ENCODE results near the gene CDH4. TPM values are rescaled to one million over a fixed set of nuclear protein-coding genes. Genes with fewer than 3 reads are reported as not detected.

CDH4 gene
- total RNA-seq, 1 experiment from 2014 or later = 0.13 TPM

- Histone ChIP-seq H3K27me3 (replicated peaks) (0 out of 2 replicates have a peak, but pooled peaks cover 9% of the 10 kb centered on the region), H3K36me3 (no peaks in the 10 kb centered on the region), H3K9me3 (replicated peaks) (no peaks in the 10 kb centered on the region; the same call in 1 of the 2 replicates), H3K27ac (no peak overlapping the region), H3K4me3 (no peak overlapping the region), H3K4me1 (replicated peaks) (no peaks in the 10 kb centered on the region)
- DNase-seq (ENCODE audit: low read depth in 1 of 2, low spot score in 2 of 2) = no peak
Observed at GRCh38 chr20:61494763-61495575, 242.9 kb downstream of the CDH4 start.

DNA sequence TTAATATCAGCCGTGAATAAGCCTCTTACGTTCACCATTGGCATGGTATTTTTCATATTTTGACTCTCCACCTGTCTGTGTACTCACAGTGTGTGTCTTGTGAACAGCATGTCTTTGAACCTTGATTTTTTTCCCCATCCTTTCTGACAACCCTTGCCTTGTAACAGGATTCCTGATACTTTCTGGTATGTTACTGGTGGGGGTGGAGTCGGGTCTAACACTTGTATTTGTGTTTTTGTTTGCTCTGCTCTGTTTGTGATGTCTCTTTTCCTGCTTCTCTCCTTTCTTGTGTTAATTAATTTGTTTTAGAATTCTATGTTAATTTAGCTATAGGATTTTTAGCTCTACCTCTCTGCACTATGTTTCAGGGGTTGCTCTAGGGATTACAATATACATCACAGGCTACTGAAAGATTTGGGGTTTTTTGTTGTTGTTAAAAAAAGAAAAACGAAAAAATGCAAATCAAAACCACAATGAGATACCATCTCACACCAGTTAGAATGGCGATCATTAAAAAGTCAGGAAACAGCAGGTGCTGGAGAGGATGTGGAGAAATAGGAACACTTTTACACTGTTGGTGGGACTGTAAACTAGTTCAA, 245.1 kb downstream of the CDH4 start:
- Histone ChIP-seq H3K27ac (no peak overlapping the region), H3K4me3 (no peak overlapping the region), H3K9me3 (replicated peaks) (no peaks in the 10 kb centered on the region), H3K36me3 (no peaks in the 10 kb centered on the region), H3K4me1 (replicated peaks) (no peaks in the 10 kb centered on the region), H3K27me3 (replicated peaks) (0 out of 2 replicates have a peak, but pooled peaks cover 7% of the 10 kb centered on the region)
- DNase-seq (ENCODE audit: low read depth in 1 of 2, low spot score in 2 of 2) = no peak

- Histone ChIP-seq H3K27me3 (replicated peaks) (0 out of 2 replicates have a peak, but pooled peaks cover 7% of the 10 kb centered on the region), H3K4me3 (no peak overlapping the region), H3K36me3 (no peaks in the 10 kb centered on the region), H3K4me1 (replicated peaks) (no peaks in the 10 kb centered on the region), H3K9me3 (replicated peaks) (no peaks in the 10 kb centered on the region), H3K27ac (no peak overlapping the region)
- no peak for DNase-seq (ENCODE audit: low read depth in 1 of 2, low spot score in 2 of 2)
Observed at GRCh38 chr20:61499859-61500554, 247.9 kb downstream of the CDH4 start.

- Histone ChIP-seq H3K27me3 (replicated peaks) (peaks cover 11% of the 10 kb centered on the region), H3K4me3 (no peak overlapping the region), H3K27ac (no peak overlapping the region), H3K36me3 (no peaks in the 10 kb centered on the region), H3K9me3 (replicated peaks) (no peaks in the 10 kb centered on the region), H3K4me1 (replicated peaks) (no peaks in the 10 kb centered on the region)
- DNase-seq (ENCODE audit: low read depth in 1 of 2, low spot score in 2 of 2) = no peak
Observed at GRCh38 chr20:61500791-61501321, 248.8 kb downstream of the CDH4 start.

DNA sequence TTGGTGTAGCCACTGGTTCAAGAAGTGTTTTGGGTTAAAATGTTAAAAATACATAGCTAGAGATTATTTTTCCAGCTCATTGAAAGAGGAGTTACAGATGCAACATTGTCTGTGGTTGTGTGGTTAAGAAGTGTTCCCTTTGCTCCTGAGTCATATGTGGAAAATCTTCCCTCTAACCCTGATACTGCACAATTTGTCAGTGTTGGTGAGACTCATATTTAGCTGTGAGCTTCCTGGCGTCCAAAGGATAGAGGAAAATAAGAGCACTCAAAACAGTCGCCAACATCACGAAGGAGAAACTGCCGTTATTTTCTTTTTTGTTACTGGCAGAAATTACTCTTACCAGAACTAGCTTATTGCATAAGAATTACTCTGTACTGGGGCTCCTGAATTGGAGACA, 250.4 kb downstream of the CDH4 start:
- peaks cover 19% of the 10 kb centered on the region for H3K27me3 ChIP-seq (replicated peaks)
- H3K27ac ChIP-seq = no peak overlapping the region
- no peaks in the 10 kb centered on the region for H3K4me1 ChIP-seq (replicated peaks)
- H3K9me3 ChIP-seq (replicated peaks) = no peaks in the 10 kb centered on the region
- no peak for DNase-seq (ENCODE audit: low read depth in 1 of 2, low spot score in 2 of 2)
- no peaks in the 10 kb centered on the region for H3K36me3 ChIP-seq
- H3K4me3 ChIP-seq = no peak overlapping the region

- DNase-seq (ENCODE audit: low read depth in 1 of 2, low spot score in 2 of 2) = no peak
- H3K36me3 ChIP-seq = no peaks in the 10 kb centered on the region
- no peaks in the 10 kb centered on the region for H3K9me3 ChIP-seq (replicated peaks)
- H3K4me3 ChIP-seq = no peak overlapping the region
- no peaks in the 10 kb centered on the region for H3K4me1 ChIP-seq (replicated peaks)
- peaks cover 24% of the 10 kb centered on the region for H3K27me3 ChIP-seq (replicated peaks)
- H3K27ac ChIP-seq = no peak overlapping the region
Observed at GRCh38 chr20:61503106-61503505, 251.0 kb downstream of the CDH4 start.

DNA sequence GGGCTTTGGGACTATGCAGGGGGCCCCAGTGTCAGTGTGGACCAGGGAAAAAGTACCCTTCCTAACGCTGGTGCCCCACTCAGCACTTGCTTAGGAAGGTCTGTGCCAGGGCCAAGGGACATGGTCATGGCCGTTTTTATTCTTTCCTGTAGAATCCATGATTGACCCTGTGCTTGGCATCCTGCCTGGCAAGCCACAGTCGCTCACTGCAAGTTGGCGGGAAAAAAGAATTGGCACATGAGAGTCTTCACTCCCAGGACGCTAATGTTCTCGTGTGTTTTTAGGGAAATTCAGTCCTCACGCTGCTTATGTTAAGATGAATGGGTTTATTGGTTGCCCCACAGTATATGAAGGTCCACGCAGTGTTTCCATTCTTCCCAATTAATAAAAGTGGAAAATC, 253.4 kb downstream of the CDH4 start:
- Histone ChIP-seq H3K9me3 (replicated peaks) (no peaks in the 10 kb centered on the region), H3K36me3 (no peaks in the 10 kb centered on the region), H3K27me3 (replicated peaks) (peaks cover 28% of the 10 kb centered on the region), H3K4me3 (no peak overlapping the region), H3K27ac (no peak overlapping the region), H3K4me1 (replicated peaks) (no peaks in the 10 kb centered on the region)
- DNase-seq (ENCODE audit: low read depth in 1 of 2, low spot score in 2 of 2) = no peak

DNA sequence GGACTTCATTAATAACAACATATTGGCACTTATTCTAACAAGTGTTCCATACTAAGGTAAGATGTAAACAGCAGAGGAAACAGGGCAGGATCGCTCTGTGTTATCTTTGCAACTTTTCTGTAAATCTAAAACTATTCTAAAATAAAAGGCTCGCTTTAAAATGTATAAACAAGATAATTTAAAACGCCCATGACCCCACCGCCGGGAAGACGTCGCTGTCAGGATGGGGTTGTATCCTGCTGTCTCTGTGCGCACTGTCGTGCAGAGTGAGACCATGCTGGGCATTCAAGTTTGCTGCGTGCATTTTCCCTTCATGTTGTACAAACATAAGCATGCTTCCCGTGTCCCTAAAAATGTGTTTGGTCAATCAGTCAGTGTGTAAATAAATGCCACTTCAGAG, 255.7 kb downstream of the CDH4 start:
- no peak overlapping the region for H3K4me3 ChIP-seq

GRCh38 chr20:61508301-61509096, 256.4 kb downstream of the CDH4 start:
- Histone ChIP-seq H3K9me3 (replicated peaks) (no peaks in the 10 kb centered on the region), H3K4me3 (no peak overlapping the region), H3K27me3 (replicated peaks) (peaks cover 28% of the 10 kb centered on the region), H3K4me1 (replicated peaks) (no peaks in the 10 kb centered on the region), H3K36me3 (no peaks in the 10 kb centered on the region), H3K27ac (no peak overlapping the region)
- no peak for DNase-seq (ENCODE audit: low read depth in 1 of 2, low spot score in 2 of 2)

More for the DNA sequence above, 255.7 kb downstream of the CDH4 start:
- H3K27me3 ChIP-seq (replicated peaks) = peaks cover 28% of the 10 kb centered on the region
- H3K27ac ChIP-seq = no peak overlapping the region
- no peaks in the 10 kb centered on the region for H3K9me3 ChIP-seq (replicated peaks)
- H3K4me1 ChIP-seq (replicated peaks) = no peaks in the 10 kb centered on the region
- DNase-seq (ENCODE audit: low read depth in 1 of 2, low spot score in 2 of 2) = no peak
- H3K36me3 ChIP-seq = no peaks in the 10 kb centered on the region

GRCh38 chr20:61510778-61511330, 258.8 kb downstream of the CDH4 start:
- DNase-seq (ENCODE audit: low read depth in 1 of 2, low spot score in 2 of 2) = no peak
- Histone ChIP-seq H3K4me3 (no peak overlapping the region), H3K4me1 (replicated peaks) (no peaks in the 10 kb centered on the region), H3K27me3 (replicated peaks) (peaks cover 26% of the 10 kb centered on the region), H3K27ac (no peak overlapping the region), H3K9me3 (replicated peaks) (no peaks in the 10 kb centered on the region), H3K36me3 (no peaks in the 10 kb centered on the region)

GRCh38 chr20:61512475-61512874, 260.4 kb downstream of the CDH4 start:
- DNase-seq (ENCODE audit: low read depth in 1 of 2, low spot score in 2 of 2) = no peak
- Histone ChIP-seq H3K9me3 (replicated peaks) (no peaks in the 10 kb centered on the region), H3K27ac (no peak overlapping the region), H3K27me3 (replicated peaks) (peaks cover 16% of the 10 kb centered on the region), H3K4me1 (replicated peaks) (no peaks in the 10 kb centered on the region), H3K36me3 (no peaks in the 10 kb centered on the region), H3K4me3 (no peak overlapping the region)

GRCh38 chr20:61513124-61514017, 261.3 kb downstream of the CDH4 start:
- Histone ChIP-seq H3K36me3 (no peaks in the 10 kb centered on the region), H3K4me3 (no peak overlapping the region), H3K27ac (no peak overlapping the region), H3K4me1 (replicated peaks) (no peaks in the 10 kb centered on the region), H3K9me3 (replicated peaks) (no peaks in the 10 kb centered on the region; the same call in 1 of the 2 replicates), H3K27me3 (replicated peaks) (peaks cover 9% of the 10 kb centered on the region)
- no peak for DNase-seq (ENCODE audit: low read depth in 1 of 2, low spot score in 2 of 2)
